NT2/D1 (cell line): ENCODE data around the gene NLN.

Source experiments
- YY1 ChIP-seq: IDR thresholded peaks from 2 replicates; pipeline ENCODE4 v1.6.1; 2011; ENCODE audit not compliant: insufficient read length, insufficient read depth
- ZNF274 ChIP-seq: IDR thresholded peaks from 2 replicates; pipeline ENCODE4 v1.6.1; 2011; ENCODE audit warnings: mild to moderate bottlenecking, low read depth, low read length

- no peak for TF ChIP-seq ZNF274
- no peak for TF ChIP-seq YY1
These were observed 47.5 kb downstream of the NLN start for GRCh38 chr5:65769539-65769938.
